DND-41 (cell line): ENCODE data around the gene SUMO3.

Experiments
- ATAC-seq: fragments of 200-7000 bp; cut with Tn5 transposase; 3 replicates; pipeline ENCODE4 v1.9.1; 2021; ENCODE audit warnings: low read depth; ENCODE audit not compliant: insufficient read depth
- DNase-seq: peaks from one replicate; pipeline ENCODE4 v3.0.0-alpha.2; 2020
- H2AFZ ChIP-seq: 2 replicates; pipeline ENCODE4 v1.6.0; 2012; ENCODE audit warnings: low read depth, low read length
- H3K27ac ChIP-seq: 2 replicates; pipeline ENCODE4 v1.5.1; 2012; ENCODE audit warnings: low read length, inconsistent platforms
- H3K27me3 ChIP-seq: fragments of 200-600 bp; sonication (generic); 2 replicates; pipeline ENCODE4 v1.6.0; 2012; ENCODE audit warnings: low read length, mild to moderate bottlenecking, inconsistent platforms; ENCODE audit not compliant: insufficient read depth, poor library complexity
- H3K36me3 ChIP-seq: 2 replicates; pipeline ENCODE4 v1.5.1; 2012; ENCODE audit warnings: low read length, inconsistent platforms; ENCODE audit not compliant: insufficient read depth
- H3K4me1 ChIP-seq: 2 replicates; pipeline ENCODE4 v1.5.1; 2012; ENCODE audit warnings: mild to moderate bottlenecking, low read length; ENCODE audit not compliant: insufficient read depth
- H3K4me2 ChIP-seq: 2 replicates; pipeline ENCODE4 v1.6.0; 2012; ENCODE audit warnings: mild to moderate bottlenecking, moderate library complexity, low read length, inconsistent platforms; ENCODE audit not compliant: insufficient read depth
- H3K4me3 ChIP-seq, 2 experiments: fragments of 200-600 bp in 1 of 2; shearing (Covaris generic) in 1 of 2; 2 replicates each; pipeline ENCODE4 v1.5.1; 2012 to 2016; ENCODE audit warnings: inconsistent platforms in 2 of 2, low read length in 2 of 2, mild to moderate bottlenecking in 2 of 2, low read depth in 1 of 2, moderate library complexity in 1 of 2
- H3K79me2 ChIP-seq: 2 replicates; pipeline ENCODE4 v1.6.0; 2012; ENCODE audit warnings: low read length, inconsistent platforms; ENCODE audit not compliant: insufficient read depth
- H3K9ac ChIP-seq: 2 replicates; pipeline ENCODE4 v1.6.0; 2012; ENCODE audit warnings: low read depth, mild to moderate bottlenecking, inconsistent platforms, low read length, moderate library complexity
- H3K9me3 ChIP-seq: 2 replicates; pipeline ENCODE4 v1.5.1; 2012; ENCODE audit warnings: low read length, moderate library complexity, mild to moderate bottlenecking, inconsistent platforms; ENCODE audit not compliant: insufficient read depth, severe bottlenecking
- H4K20me1 ChIP-seq: 2 replicates; pipeline ENCODE4 v1.6.0; 2012; ENCODE audit warnings: low read length; ENCODE audit not compliant: insufficient read depth
- EZH2 ChIP-seq: IDR thresholded peaks from 3 replicates; pipeline ENCODE4 v1.6.1; 2012; ENCODE audit warnings: borderline replicate concordance, low read depth, mild to moderate bottlenecking, moderate library complexity, low read length, inconsistent platforms; ENCODE audit not compliant: severe bottlenecking
- TF ChIP-seq, protein P1 (sequence below): IDR thresholded peaks from 2 replicates; pipeline ENCODE4 v1.5.1; 2012; ENCODE audit warnings: borderline replicate concordance, low read length, moderate library complexity, mild to moderate bottlenecking; ENCODE audit not compliant: poor library complexity, severe bottlenecking; ENCODE audit errors: extremely low read depth

The SUMO3 gene

DNA sequence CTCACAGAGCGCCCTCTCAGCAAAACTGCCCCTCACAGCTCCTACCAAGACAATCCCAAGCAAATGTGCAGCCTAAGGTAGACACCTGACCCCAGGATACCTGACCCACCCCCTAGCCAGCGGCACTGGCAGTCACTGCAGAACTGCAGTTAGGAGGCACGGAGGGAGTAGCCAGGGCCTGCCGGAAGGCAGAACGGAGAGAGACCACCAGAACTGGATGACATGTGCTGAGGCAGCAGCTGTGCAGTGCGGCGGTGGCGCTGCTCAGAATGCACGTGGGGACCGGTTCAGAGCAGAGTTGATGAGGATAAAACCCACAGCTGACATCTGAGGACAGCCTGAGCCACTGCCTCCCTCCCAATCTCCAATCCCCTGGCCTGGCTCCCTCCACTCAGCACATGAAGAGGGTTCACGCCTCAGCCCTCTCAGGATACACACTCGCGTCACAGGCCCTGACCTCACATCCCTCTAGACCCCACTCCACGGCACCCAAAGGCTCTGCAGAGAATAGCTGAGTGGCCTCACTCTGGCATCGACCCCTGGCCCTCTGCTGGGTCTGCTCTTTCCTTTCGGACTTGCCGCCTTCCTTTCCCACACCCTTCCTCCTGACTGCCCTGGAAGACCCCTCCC lies 45.9 kb downstream of the SUMO3 start:
- no peak overlapping the region for H2AFZ ChIP-seq
- DNase-seq (no peak), ATAC-seq (no peak)
- TF ChIP-seq, protein P1, sequence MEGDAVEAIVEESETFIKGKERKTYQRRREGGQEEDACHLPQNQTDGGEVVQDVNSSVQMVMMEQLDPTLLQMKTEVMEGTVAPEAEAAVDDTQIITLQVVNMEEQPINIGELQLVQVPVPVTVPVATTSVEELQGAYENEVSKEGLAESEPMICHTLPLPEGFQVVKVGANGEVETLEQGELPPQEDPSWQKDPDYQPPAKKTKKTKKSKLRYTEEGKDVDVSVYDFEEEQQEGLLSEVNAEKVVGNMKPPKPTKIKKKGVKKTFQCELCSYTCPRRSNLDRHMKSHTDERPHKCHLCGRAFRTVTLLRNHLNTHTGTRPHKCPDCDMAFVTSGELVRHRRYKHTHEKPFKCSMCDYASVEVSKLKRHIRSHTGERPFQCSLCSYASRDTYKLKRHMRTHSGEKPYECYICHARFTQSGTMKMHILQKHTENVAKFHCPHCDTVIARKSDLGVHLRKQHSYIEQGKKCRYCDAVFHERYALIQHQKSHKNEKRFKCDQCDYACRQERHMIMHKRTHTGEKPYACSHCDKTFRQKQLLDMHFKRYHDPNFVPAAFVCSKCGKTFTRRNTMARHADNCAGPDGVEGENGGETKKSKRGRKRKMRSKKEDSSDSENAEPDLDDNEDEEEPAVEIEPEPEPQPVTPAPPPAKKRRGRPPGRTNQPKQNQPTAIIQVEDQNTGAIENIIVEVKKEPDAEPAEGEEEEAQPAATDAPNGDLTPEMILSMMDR: no peak
- no peaks in the 10 kb centered on the region for H3K9me3 ChIP-seq
- H3K27ac ChIP-seq: no peak overlapping the region
- H3K9ac ChIP-seq: no peak overlapping the region
- no peaks in the 10 kb centered on the region for H3K79me2 ChIP-seq
- peaks cover 72% of the 10 kb centered on the region for H3K36me3 ChIP-seq
- peaks cover 27% of the 10 kb centered on the region for H4K20me1 ChIP-seq
- H3K4me2 ChIP-seq: no peak overlapping the region
- H3K4me1 ChIP-seq: no peaks in the 10 kb centered on the region
- no peaks in the 10 kb centered on the region for H3K27me3 ChIP-seq
- H3K4me3 ChIP-seq: no peak overlapping the region

- H3K4me2 ChIP-seq: no peak overlapping the region
- no peak for TF ChIP-seq EZH2
- TF ChIP-seq, protein P1: no peak
These were observed 49.7 kb downstream of the SUMO3 start for GRCh38 chr21:44767834-44768831.

GRCh38 chr21:44766818-44767354 lies 51.0 kb downstream of the SUMO3 start:
- Histone ChIP-seq H3K36me3 (peaks cover 23% of the 10 kb centered on the region), H3K4me2 (no peak overlapping the region), H3K79me2 (no peaks in the 10 kb centered on the region), H4K20me1 (peaks cover 12% of the 10 kb centered on the region), H3K9me3 (no peaks in the 10 kb centered on the region), H3K4me3 (no peak overlapping the region), H3K27me3 (no peaks in the 10 kb centered on the region), H2AFZ (no peak overlapping the region), H3K9ac (no peak overlapping the region), H3K4me1 (no peaks in the 10 kb centered on the region), H3K27ac (no peak overlapping the region)
- ATAC-seq (no peak), DNase-seq (no peak)
- TF ChIP-seq, protein P1: no peak
- no peak for TF ChIP-seq EZH2

More at GRCh38 chr21:44767834-44768831, 49.7 kb downstream of the SUMO3 start:
- no peaks in the 10 kb centered on the region for H3K9me3 ChIP-seq
- ATAC-seq (no peak), DNase-seq (no peak)
- no peaks in the 10 kb centered on the region for H3K4me1 ChIP-seq
- peaks cover 25% of the 10 kb centered on the region for H4K20me1 ChIP-seq
- no peaks in the 10 kb centered on the region for H3K27me3 ChIP-seq
- H2AFZ ChIP-seq: no peak overlapping the region
- no peaks in the 10 kb centered on the region for H3K79me2 ChIP-seq
- H3K27ac ChIP-seq: no peak overlapping the region
- H3K9ac ChIP-seq: no peak overlapping the region
- H3K36me3 ChIP-seq: peaks cover 36% of the 10 kb centered on the region
- no peak overlapping the region for H3K4me3 ChIP-seq
